ENCODE data around the gene ZNF275. TPM values are rescaled to one million over a fixed set of nuclear protein-coding genes. Genes with fewer than 3 reads are reported as not detected.

The ZNF275 gene
- total RNA-seq, 4 donors from 2014 or later, result 8.2 to 16.4 (median 12.1) TPM

GRCh38 chrX:153371256-153371655 lies 37.3 kb downstream of the ZNF275 start:
- H3K9me3 ChIP-seq, result no peaks in the 10 kb centered on the region
- intact Hi-C loops (cut with DNase I), result no loop called here
- H3K27ac ChIP-seq, result no peak overlapping the region
- peaks cover 5% of the 10 kb centered on the region for H3K27me3 ChIP-seq
- no peaks in the 10 kb centered on the region for H3K36me3 ChIP-seq
- no peak for DNase-seq
- no peak for TF ChIP-seq CTCF (IDR thresholded peaks at IDR 0.05)
- TF ChIP-seq POLR2A (IDR thresholded peaks at IDR 0.05), result no peak
- WGBS, 2 donors, result 70 to 74% methylated on average over 3 of the region's 3 CpGs
- H3K4me3 ChIP-seq (replicated peaks in 1 of 3), result no peak overlapping the region
- H3K4me1 ChIP-seq, result no peaks in the 10 kb centered on the region

- Histone ChIP-seq H3K27me3 (no peaks in the 10 kb centered on the region), H3K4me1 (no peaks in the 10 kb centered on the region), H3K9me3 (no peaks in the 10 kb centered on the region), H3K36me3 (no peaks in the 10 kb centered on the region), H3K4me3 (replicated peaks in 1 of 3) (no peak overlapping the region), H3K27ac (no peak overlapping the region)
- intact Hi-C loops (cut with DNase I), result no loop called here
- TF ChIP-seq CTCF (IDR thresholded peaks at IDR 0.05), result no peak
- DNase-seq, result no peak
Measured at GRCh38 chrX:153372949-153373348, 39.0 kb downstream of the ZNF275 start.

GRCh38 chrX:153374426-153374825 lies 40.5 kb downstream of the ZNF275 start:
- Histone ChIP-seq H3K27me3 (no peaks in the 10 kb centered on the region), H3K4me1 (peaks cover 0 to under 1% of the 10 kb centered on the region in 2 donors), H3K9me3 (no peaks in the 10 kb centered on the region), H3K4me3 (replicated peaks in 1 of 3) (no peak overlapping the region), H3K27ac (no peak overlapping the region), H3K36me3 (no peaks in the 10 kb centered on the region)
- no peak for DNase-seq
- 73 to 75% methylated on average over 7 of the region's 7 CpGs for WGBS, 2 donors
- intact Hi-C loops (cut with DNase I), result no loop called here
- TF ChIP-seq CTCF (IDR thresholded peaks at IDR 0.05) (no peak), POLR2A (IDR thresholded peaks at IDR 0.05) (no peak)

GRCh38 chrX:153375571-153375970 lies 41.6 kb downstream of the ZNF275 start:
- Histone ChIP-seq H3K9me3 (no peaks in the 10 kb centered on the region), H3K4me3 (replicated peaks in 1 of 3) (no peak overlapping the region), H3K27me3 (no peaks in the 10 kb centered on the region), H3K27ac (no peak overlapping the region), H3K36me3 (no peaks in the 10 kb centered on the region), H3K4me1 (peaks cover 0 to 5% of the 10 kb centered on the region in 2 donors)
- 41 to 61% methylated on average over 2 to 4 of the region's 5 CpGs for WGBS, 2 donors
- no peak for TF ChIP-seq POLR2A (IDR thresholded peaks at IDR 0.05)
- no peak for TF ChIP-seq CTCF (IDR thresholded peaks at IDR 0.05)
- DNase-seq, result peak; percentile 34 to 46
- intact Hi-C loops (cut with DNase I), result no loop called here

- Histone ChIP-seq H3K36me3 (no peaks in the 10 kb centered on the region), H3K4me1 (peaks cover 0 to 5% of the 10 kb centered on the region in 2 donors), H3K27ac (no peak overlapping the region), H3K27me3 (no peaks in the 10 kb centered on the region), H3K4me3 (replicated peaks in 1 of 3) (no peak overlapping the region), H3K9me3 (no peaks in the 10 kb centered on the region)
- 96% methylated on average over 3 of the region's 3 CpGs for WGBS, 2 donors
- no peak for TF ChIP-seq POLR2A (IDR thresholded peaks at IDR 0.05)
- TF ChIP-seq CTCF (IDR thresholded peaks at IDR 0.05), result no peak
- intact Hi-C loops (cut with DNase I), result no loop called here
- DNase-seq, result no peak
Measured at GRCh38 chrX:153377727-153378126, 43.8 kb downstream of the ZNF275 start.
